ENCODE measurements around the gene MRPL54.

MRPL54 gene

GRCh38 chr19:3781603-3782002, 19.1 kb downstream of the MRPL54 start:
- Histone ChIP-seq H3K4me1 (ENCODE audit: insufficient read depth, low read length) (no peaks in the 10 kb centered on the region), H3K36me3 (ENCODE audit: insufficient read depth, low read length) (peaks cover 4% of the 10 kb centered on the region; the same call in 1 of the 2 replicates), H3K9me3 (ENCODE audit: control insufficient read depth, insufficient read depth, low read length) (peaks cover 15% of the 10 kb centered on the region), H3K9ac (ENCODE audit: low read depth, low read length) (no peak overlapping the region)

DNA sequence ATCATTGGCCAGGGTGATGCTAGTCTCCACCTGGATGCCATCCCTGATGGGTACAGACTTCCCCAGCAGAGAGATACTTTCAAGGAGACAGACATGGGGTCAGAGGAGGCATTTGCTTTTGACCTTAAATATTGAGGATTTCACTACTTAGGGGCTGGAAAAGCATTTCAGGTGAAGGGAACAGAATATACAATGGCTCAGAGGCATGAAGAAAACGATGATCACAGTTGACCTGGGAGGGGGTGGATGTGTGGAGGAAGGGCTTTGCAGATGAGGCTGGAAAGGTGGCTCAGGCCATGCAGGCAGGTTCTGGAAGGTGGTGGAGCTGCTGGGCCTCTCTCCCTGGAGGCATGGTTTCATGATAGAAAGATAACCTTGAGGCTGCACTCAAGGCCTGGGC, 19.8 kb downstream of the MRPL54 start:
- Histone ChIP-seq H3K9ac (ENCODE audit: low read depth, low read length) (no peak overlapping the region), H3K9me3 (ENCODE audit: control insufficient read depth, insufficient read depth, low read length) (peaks cover 15% of the 10 kb centered on the region), H3K4me1 (ENCODE audit: insufficient read depth, low read length) (no peaks in the 10 kb centered on the region), H3K36me3 (ENCODE audit: insufficient read depth, low read length) (peaks cover 4% of the 10 kb centered on the region; the same call in 1 of the 2 replicates)

- no peaks in the 10 kb centered on the region for H3K4me1 ChIP-seq (ENCODE audit: insufficient read depth, low read length)
- H3K36me3 ChIP-seq (ENCODE audit: insufficient read depth, low read length): peaks cover 4% of the 10 kb centered on the region; the same call in 1 of the 2 replicates
- no peak overlapping the region for H3K9ac ChIP-seq (ENCODE audit: low read depth, low read length)
- H3K9me3 ChIP-seq (ENCODE audit: control insufficient read depth, insufficient read depth, low read length): peaks cover 15% of the 10 kb centered on the region
Observed at GRCh38 chr19:3782903-3783302, 20.4 kb downstream of the MRPL54 start.

DNA sequence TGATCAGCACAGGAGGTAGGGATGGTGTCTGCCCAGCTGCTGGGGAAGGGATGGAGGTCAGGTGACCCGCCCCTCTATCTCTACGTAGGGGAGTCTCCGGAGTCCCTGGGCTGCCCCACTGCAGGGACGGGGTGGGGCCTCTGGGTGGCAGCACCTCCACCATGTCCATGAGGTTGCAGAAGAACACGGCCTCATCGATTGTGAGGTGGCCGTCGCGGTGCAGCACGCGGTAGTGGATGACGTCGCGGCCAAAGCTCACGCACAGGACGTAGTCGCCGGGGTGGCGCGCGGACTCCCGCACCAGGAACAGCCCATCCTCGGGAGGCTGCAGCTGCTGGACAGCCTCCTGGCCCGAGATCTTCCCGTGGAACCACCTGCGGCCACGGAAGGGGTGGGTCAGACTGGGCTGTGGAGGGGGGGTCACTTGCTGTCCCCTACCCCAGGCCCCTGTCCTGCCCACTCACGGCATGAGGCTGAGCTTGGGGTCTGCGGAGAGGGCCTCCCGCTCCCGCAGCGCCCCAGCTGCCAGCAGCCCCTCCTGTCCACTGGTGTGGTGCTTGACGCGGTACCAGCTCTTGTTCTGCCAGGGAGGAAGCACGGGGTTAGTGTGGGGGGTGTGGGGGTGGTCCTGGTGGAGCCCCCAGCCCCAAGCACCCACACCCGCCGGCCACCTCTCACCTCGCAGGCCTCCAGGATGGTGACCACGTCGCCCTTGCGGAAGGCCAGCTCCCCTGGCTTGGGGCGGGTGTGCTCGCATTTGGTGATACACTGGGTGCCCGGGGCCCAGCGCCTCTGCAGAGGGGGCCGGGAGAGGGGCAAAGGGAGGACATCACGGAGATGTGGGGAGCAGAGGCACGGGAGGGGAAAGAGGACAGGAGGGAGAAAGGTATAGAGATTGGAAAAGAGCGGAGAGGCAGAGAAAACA, 21.4 kb downstream of the MRPL54 start:
- Histone ChIP-seq H3K4me1 (ENCODE audit: insufficient read depth, low read length) (no peaks in the 10 kb centered on the region), H3K9ac (ENCODE audit: low read depth, low read length) (no peak overlapping the region), H3K9me3 (ENCODE audit: control insufficient read depth, insufficient read depth, low read length) (peaks cover 15% of the 10 kb centered on the region), H3K36me3 (ENCODE audit: insufficient read depth, low read length) (peaks cover 4% of the 10 kb centered on the region; the same call in 1 of the 2 replicates)

- H3K4me1 ChIP-seq (ENCODE audit: insufficient read depth, low read length): no peaks in the 10 kb centered on the region
- H3K36me3 ChIP-seq (ENCODE audit: insufficient read depth, low read length): peaks cover 4% of the 10 kb centered on the region; the same call in 1 of the 2 replicates
- H3K9ac ChIP-seq (ENCODE audit: low read depth, low read length): peak overlapping the region; percentile 70
- H3K9me3 ChIP-seq (ENCODE audit: control insufficient read depth, insufficient read depth, low read length): peaks cover 15% of the 10 kb centered on the region
Observed at GRCh38 chr19:3784607-3785450, 22.3 kb downstream of the MRPL54 start.

GRCh38 chr19:3785451-3785937, 23.0 kb downstream of the MRPL54 start:
- peaks cover 15% of the 10 kb centered on the region for H3K9me3 ChIP-seq (ENCODE audit: control insufficient read depth, insufficient read depth, low read length)
- peak overlapping the region; percentile 70 for H3K9ac ChIP-seq (ENCODE audit: low read depth, low read length)
- H3K4me1 ChIP-seq (ENCODE audit: insufficient read depth, low read length): no peaks in the 10 kb centered on the region
- H3K36me3 ChIP-seq (ENCODE audit: insufficient read depth, low read length): peaks cover 4% of the 10 kb centered on the region; the same call in 1 of the 2 replicates

GRCh38 chr19:3785938-3786824, 23.7 kb downstream of the MRPL54 start, which contains the start of gene MATK:
Gene MATK, minus strand, starts transcription at chr19:3786381. Its CDS starts 1,246 bp downstream, at chr19:3785135.
- no peaks in the 10 kb centered on the region for H3K4me1 ChIP-seq (ENCODE audit: insufficient read depth, low read length)
- peak within 1 kb of the TSS; percentile 70 for H3K9ac ChIP-seq (ENCODE audit: low read depth, low read length)
- peaks cover 4% of the 10 kb centered on the region; the same call in 1 of the 2 replicates for H3K36me3 ChIP-seq (ENCODE audit: insufficient read depth, low read length)
- H3K9me3 ChIP-seq (ENCODE audit: control insufficient read depth, insufficient read depth, low read length): peaks cover 11% of the 10 kb centered on the region

DNA sequence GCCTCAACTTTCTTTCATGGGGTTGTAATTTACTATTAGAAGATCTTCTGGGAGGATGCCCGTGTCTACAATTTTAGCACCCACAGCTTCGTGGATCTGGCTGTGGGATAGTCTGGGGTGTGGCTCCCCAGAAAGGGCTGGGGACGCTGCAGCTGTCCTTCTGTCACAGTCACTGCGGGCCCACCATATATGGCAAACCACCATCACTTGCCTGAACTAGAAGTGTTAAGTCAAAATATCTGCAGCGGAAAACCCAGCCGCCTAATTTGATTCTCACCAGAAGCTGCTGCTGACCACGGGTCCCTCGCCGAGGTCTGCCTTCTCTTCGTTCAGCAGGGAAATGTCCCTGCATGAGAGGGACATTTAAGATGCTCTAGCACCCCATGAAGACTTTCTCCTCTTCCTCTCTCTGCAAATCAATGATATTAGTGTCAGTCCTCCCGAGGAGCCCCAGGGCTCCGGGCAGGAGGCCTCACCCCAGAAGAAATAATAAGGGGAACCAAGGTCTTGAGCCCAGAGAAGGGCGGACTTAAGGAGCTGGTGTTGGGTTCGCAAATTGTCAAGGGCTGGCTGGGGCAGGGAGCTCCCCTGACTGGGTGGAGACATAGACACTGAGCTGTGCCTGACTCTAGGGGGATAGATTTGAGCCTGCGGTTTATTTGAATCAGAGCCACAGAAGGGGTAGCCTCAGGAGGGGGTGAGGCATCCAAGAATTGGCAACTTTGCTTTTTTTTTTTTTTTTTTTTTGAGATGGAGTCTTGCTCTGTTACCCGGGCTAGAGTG, 26.7 kb downstream of the MRPL54 start:
- no peaks in the 10 kb centered on the region for H3K36me3 ChIP-seq (ENCODE audit: insufficient read depth, low read length)
- H3K9me3 ChIP-seq (ENCODE audit: control insufficient read depth, insufficient read depth, low read length): no peaks in the 10 kb centered on the region
- no peak overlapping the region for H3K9ac ChIP-seq (ENCODE audit: low read depth, low read length)

GRCh38 chr19:3790209-3790734, 27.8 kb downstream of the MRPL54 start:
- Histone ChIP-seq H3K36me3 (ENCODE audit: insufficient read depth, low read length) (no peaks in the 10 kb centered on the region), H3K4me1 (ENCODE audit: insufficient read depth, low read length) (no peaks in the 10 kb centered on the region), H3K9me3 (ENCODE audit: control insufficient read depth, insufficient read depth, low read length) (no peaks in the 10 kb centered on the region), H3K9ac (ENCODE audit: low read depth, low read length) (no peak overlapping the region)

More for the DNA sequence above, 26.7 kb downstream of the MRPL54 start:
- H3K4me1 ChIP-seq (ENCODE audit: insufficient read depth, low read length): no peaks in the 10 kb centered on the region

DNA sequence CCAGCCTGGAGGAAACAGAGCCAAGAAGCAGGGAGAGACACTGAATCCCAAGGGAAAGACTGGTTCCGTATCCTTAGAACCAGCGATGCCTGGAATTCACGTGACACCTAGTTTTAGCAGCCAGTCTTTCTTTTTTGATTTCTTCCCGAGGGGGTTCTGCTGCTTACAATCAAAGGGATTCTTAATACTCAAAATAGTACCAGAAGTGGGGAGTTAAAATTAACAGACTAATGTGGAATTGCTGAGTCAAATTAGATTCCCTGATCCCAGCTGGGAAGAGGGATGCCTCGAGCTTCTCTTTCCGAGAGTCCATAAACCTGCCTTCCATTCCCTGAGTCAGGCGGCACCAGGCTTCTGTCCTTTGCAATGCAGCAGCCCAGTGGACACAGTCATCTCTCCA, 28.5 kb downstream of the MRPL54 start:
- no peaks in the 10 kb centered on the region for H3K4me1 ChIP-seq (ENCODE audit: insufficient read depth, low read length)

GRCh38 chr19:3792114-3792513, 29.6 kb downstream of the MRPL54 start:
- Histone ChIP-seq H3K9ac (ENCODE audit: low read depth, low read length) (no peak overlapping the region), H3K36me3 (ENCODE audit: insufficient read depth, low read length) (no peaks in the 10 kb centered on the region), H3K4me1 (ENCODE audit: insufficient read depth, low read length) (no peaks in the 10 kb centered on the region), H3K9me3 (ENCODE audit: control insufficient read depth, insufficient read depth, low read length) (peaks cover 5% of the 10 kb centered on the region; the same call in 1 of the 2 replicates)

More for the DNA sequence above, 28.5 kb downstream of the MRPL54 start:
- Histone ChIP-seq H3K9me3 (ENCODE audit: control insufficient read depth, insufficient read depth, low read length) (no peaks in the 10 kb centered on the region), H3K36me3 (ENCODE audit: insufficient read depth, low read length) (no peaks in the 10 kb centered on the region), H3K9ac (ENCODE audit: low read depth, low read length) (no peak overlapping the region)

DNA sequence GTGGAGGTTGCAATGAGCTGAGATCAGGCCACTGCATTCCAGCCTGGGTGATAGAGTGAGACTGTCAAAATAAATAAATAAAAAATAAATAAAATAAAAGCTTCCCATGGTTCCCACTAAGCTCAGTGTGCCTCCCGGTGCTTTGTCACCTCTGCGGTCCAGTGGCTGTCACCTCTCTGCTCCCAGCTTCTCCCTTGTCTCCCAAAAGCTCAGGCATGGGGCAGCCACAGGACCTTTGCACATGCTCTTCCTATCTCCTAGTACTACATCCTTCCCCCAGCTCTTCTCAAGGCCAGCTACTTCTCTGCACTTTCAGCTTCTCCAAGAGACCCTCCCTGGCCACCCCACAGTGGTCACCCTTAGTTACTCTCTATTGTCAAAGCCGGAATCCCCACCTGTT, 31.3 kb downstream of the MRPL54 start:
- Histone ChIP-seq H3K36me3 (ENCODE audit: insufficient read depth, low read length) (no peaks in the 10 kb centered on the region; the same call in 1 of the 2 replicates), H3K9ac (ENCODE audit: low read depth, low read length) (no peak overlapping the region), H3K9me3 (ENCODE audit: control insufficient read depth, insufficient read depth, low read length) (peaks cover 7% of the 10 kb centered on the region; the same call in 1 of the 2 replicates), H3K4me1 (ENCODE audit: insufficient read depth, low read length) (no peaks in the 10 kb centered on the region)

All from ES-I3 (cell line).